H1 (cell line): ENCODE measurements around the gene INTU. TPM values are rescaled to one million over a fixed set of nuclear protein-coding genes. Genes with fewer than 3 reads are reported as not detected.

Experiments used
- CTCF ChIA-PET: fragments of 300-600 bp; sonication (Branson Sonifier 250); formaldehyde crosslinking; loops from one replicate; lab custom pipeline; 2021; ENCODE audit not compliant: partially characterized antibody; lab: Charles Lee
- POLR2A ChIA-PET: fragments of 300-600 bp; sonication (Branson Sonifier 250); formaldehyde crosslinking; loops from one replicate; lab custom pipeline; 2021; ENCODE audit warnings: inconsistent platforms; ENCODE audit not compliant: partially characterized antibody; lab: Charles Lee
- DNase-seq, 2 experiments: peaks; one replicate each; pipeline versions ENCODE4 v3.0.0 to v3.0.0-alpha.2; 2010 to 2022; ENCODE audit warnings: low spot score in 2 of 2, low read depth in 1 of 2, mixed read lengths in 1 of 2
- FAIRE-seq: peaks from 2 replicates; lab custom pipeline; 2011; peaks lifted over from hg19 to GRCh38; lab: Jason Lieb, UNC
- H2AFZ ChIP-seq: 2 replicates; pipeline ENCODE4 v1.8.1; 2012; ENCODE audit warnings: low read length, inconsistent platforms
- H2AK5ac ChIP-seq: 2 replicates; pipeline ENCODE4 v1.6.1; 2013; ENCODE audit warnings: low read depth, low read length
- H2BK120ac ChIP-seq: replicated peaks from 2 replicates; pipeline ENCODE3; 2013; ENCODE audit warnings: low read depth, low read length, inconsistent platforms
- H2BK12ac ChIP-seq: 2 replicates; pipeline ENCODE4 v1.6.1; 2013; ENCODE audit warnings: low read depth, low read length
- H2BK15ac ChIP-seq: 2 replicates; pipeline ENCODE4 v1.6.1; 2013; ENCODE audit warnings: low read length
- H2BK20ac ChIP-seq: 2 replicates; pipeline ENCODE4 v1.6.1; 2013; ENCODE audit warnings: low read length
- H2BK5ac ChIP-seq: 2 replicates; pipeline ENCODE4 v1.6.1; 2013; ENCODE audit warnings: low read depth, low read length
- H3K14ac ChIP-seq: 2 replicates; pipeline ENCODE4 v1.6.1; 2013; ENCODE audit warnings: inconsistent platforms; ENCODE audit not compliant: insufficient read length
- H3K18ac ChIP-seq: 2 replicates; pipeline ENCODE4 v1.6.1; 2013; ENCODE audit warnings: low read length; ENCODE audit errors: extremely low read depth
- H3K23ac ChIP-seq: 2 replicates; pipeline ENCODE4 v1.6.1; 2013; ENCODE audit warnings: inconsistent platforms; ENCODE audit not compliant: insufficient read length
- H3K23me2 ChIP-seq: 2 replicates; pipeline ENCODE4 v1.6.1; 2013; ENCODE audit warnings: low read depth, low read length
- H3K27ac ChIP-seq: 2 replicates; pipeline ENCODE4 v1.6.1; 2011; ENCODE audit warnings: low read depth, low read length, inconsistent platforms
- H3K27me3 ChIP-seq, 4 experiments: replicated peaks in 1 of 4; 1 replicate in 1 of 4; 2 replicates in 3 of 4; pipeline versions ENCODE4 v1.6.1 to v1.8.1; 2011 to 2013; ENCODE audit warnings: low read length in 3 of 4, mild to moderate bottlenecking in 3 of 4, inconsistent platforms in 2 of 4, mixed read lengths in 2 of 4, moderate library complexity in 1 of 4; ENCODE audit not compliant: control insufficient read depth in 3 of 4, insufficient read depth in 3 of 4; ENCODE audit errors: extremely low read depth in 1 of 4
- H3K36me3 ChIP-seq, 4 experiments: 2 replicates each; pipeline versions ENCODE4 v1.6.1 to v1.8.1; 2011 to 2013; ENCODE audit warnings: mild to moderate bottlenecking in 4 of 4, low read length in 3 of 4, moderate library complexity in 2 of 4, control low read depth in 1 of 4, inconsistent platforms in 1 of 4; ENCODE audit not compliant: insufficient read depth in 4 of 4, control insufficient read depth in 2 of 4
- H3K4ac ChIP-seq: replicated peaks from 2 replicates; pipeline ENCODE3; 2013; ENCODE audit warnings: low read length, low read depth, mixed read lengths, inconsistent platforms; ENCODE audit not compliant: insufficient read length
- H3K4me1 ChIP-seq, 4 experiments: replicated peaks in 1 of 4; 1 replicate in 1 of 4; 2 replicates in 3 of 4; pipeline versions ENCODE4 v1.6.1 to v1.8.1; 2011 to 2013; ENCODE audit warnings: low read length in 3 of 4, inconsistent platforms in 2 of 4, mixed read lengths in 1 of 4; ENCODE audit not compliant: insufficient read depth in 4 of 4, control insufficient read depth in 3 of 4
- H3K4me2 ChIP-seq, 2 experiments: 2 replicates each; pipeline versions ENCODE4 v1.6.1 to v1.8.1; 2011 to 2013; ENCODE audit warnings: low read depth in 2 of 2, low read length in 2 of 2, control low read depth in 1 of 2, inconsistent platforms in 1 of 2, mild to moderate bottlenecking in 1 of 2; ENCODE audit not compliant: insufficient read depth in 1 of 2
- H3K4me3 ChIP-seq, 4 experiments: fragments of 200-600, 300-600 bp in 1 of 4; sonication (generic), shearing (Covaris generic), sonication (Bioruptor Twin) in 1 of 4; 2 replicates each; pipeline versions ENCODE4 v1.5.1 to v1.8.1; 2011 to 2016; ENCODE audit warnings: low read length in 4 of 4, low read depth in 3 of 4, control low read depth in 2 of 4, inconsistent platforms in 2 of 4, mild to moderate bottlenecking in 2 of 4, mixed read lengths in 1 of 4, moderate library complexity in 1 of 4; ENCODE audit not compliant: insufficient read depth in 2 of 4; ENCODE audit errors: extremely low read depth in 1 of 4
- H3K56ac ChIP-seq: replicated peaks from 2 replicates; pipeline ENCODE3; 2013; ENCODE audit warnings: low read depth, mild to moderate bottlenecking, mixed read lengths, low read length, inconsistent platforms; ENCODE audit not compliant: insufficient read length
- H3K79me1 ChIP-seq: 2 replicates; pipeline ENCODE4 v1.6.1; 2013; ENCODE audit warnings: low read depth, low read length, control low read depth
- H3K79me2 ChIP-seq, 2 experiments: 2 replicates each; pipeline versions ENCODE4 v1.6.1 to v1.8.1; 2012 to 2013; ENCODE audit warnings: low read length in 2 of 2, mild to moderate bottlenecking in 2 of 2, inconsistent platforms in 1 of 2; ENCODE audit not compliant: insufficient read depth in 2 of 2, control insufficient read depth in 1 of 2
- H3K9ac ChIP-seq, 4 experiments: replicated peaks in 1 of 4; 1 replicate in 1 of 4; 2 replicates in 3 of 4; pipeline versions ENCODE4 v1.6.1 to v1.8.1; 2011 to 2013; ENCODE audit warnings: low read depth in 3 of 4, low read length in 3 of 4, control low read depth in 2 of 4, mild to moderate bottlenecking in 2 of 4, moderate library complexity in 2 of 4, inconsistent platforms in 1 of 4; ENCODE audit errors: extremely low read depth in 1 of 4
- H3K9me3 ChIP-seq, 2 experiments: 2 replicates each; pipeline versions ENCODE4 v1.6.1 to v1.8.1; 2012 to 2013; ENCODE audit warnings: mild to moderate bottlenecking in 2 of 2, moderate library complexity in 2 of 2, control low read depth in 1 of 2, inconsistent platforms in 1 of 2, low read depth in 1 of 2, low read length in 1 of 2, mixed read lengths in 1 of 2; ENCODE audit not compliant: insufficient read depth in 2 of 2
- H4K20me1 ChIP-seq, 2 experiments: replicated peaks in 1 of 2; 2 replicates each; pipeline versions ENCODE3 to v1.8.1; 2011 to 2013; ENCODE audit warnings: inconsistent platforms in 2 of 2, low read length in 2 of 2, mild to moderate bottlenecking in 1 of 2; ENCODE audit not compliant: insufficient read depth in 2 of 2, control insufficient read depth in 1 of 2
- H4K5ac ChIP-seq: 2 replicates; pipeline ENCODE4 v1.6.1; 2013; ENCODE audit warnings: low read length, low read depth, mixed read lengths, inconsistent platforms; ENCODE audit not compliant: insufficient read length
- H4K8ac ChIP-seq: 2 replicates; pipeline ENCODE4 v1.8.0; 2013; ENCODE audit warnings: mild to moderate bottlenecking, moderate library complexity, low read length, inconsistent platforms; ENCODE audit not compliant: insufficient read depth; ENCODE audit errors: extremely low read depth
- H4K91ac ChIP-seq: replicated peaks from 2 replicates; pipeline ENCODE3; 2013; ENCODE audit warnings: low read length, mixed read lengths, inconsistent platforms; ENCODE audit not compliant: insufficient read length
- CEBPB ChIP-seq: IDR thresholded peaks from 2 replicates; pipeline ENCODE4 v1.6.1; 2012; ENCODE audit warnings: low read depth, low read length
- CHD2 ChIP-seq: IDR thresholded peaks from 2 replicates; pipeline ENCODE4 v1.6.1; 2012; ENCODE audit warnings: low read length, improper control_type of control experiment
- HDAC2 ChIP-seq, 2 experiments: fragments of 300-600 bp in 1 of 2; sonication (generic) in 1 of 2; IDR thresholded peaks; 2 replicates each; pipeline ENCODE4 v1.6.1; 2011 to 2012; ENCODE audit warnings: low read depth in 2 of 2, low read length in 2 of 2, mild to moderate bottlenecking in 2 of 2, moderate library complexity in 2 of 2, borderline replicate concordance in 1 of 2, inconsistent platforms in 1 of 2
- POLR2AphosphoS5 ChIP-seq: IDR thresholded peaks from 2 replicates; pipeline ENCODE4 v1.6.1; 2011; ENCODE audit warnings: low read depth, low read length
- RXRA ChIP-seq: IDR thresholded peaks from 2 replicates; pipeline ENCODE4 v1.6.1; 2011; ENCODE audit warnings: low read depth, mild to moderate bottlenecking, low read length, moderate library complexity; ENCODE audit not compliant: insufficient read depth
- SAP30 ChIP-seq: fragments of 300-600 bp; sonication (generic); IDR thresholded peaks from 2 replicates; pipeline ENCODE4 v1.7.1; 2012; ENCODE audit warnings: low read length, moderate library complexity, mild to moderate bottlenecking, inconsistent platforms; ENCODE audit not compliant: insufficient read depth, insufficient replicate concordance
- whole genome bisulfite sequencing, 2 experiments: shearing (Covaris generic) in 1 of 2; methylation state at CpG; one replicate each; pipeline versions ENCODE4 v1.1.6 to v1.1.7; 2013 to 2015; ENCODE audit warnings: low lambda C conversion rate in 2 of 2, mixed read lengths in 2 of 2, inconsistent platforms in 1 of 2, low coverage in 1 of 2, missing lambda C conversion rate in 1 of 2; ENCODE audit not compliant: insufficient replicate concordance in 2 of 2, insufficient coverage in 1 of 2, insufficient read length in 1 of 2; ENCODE audit errors: extremely low coverage in 1 of 2, missing lambda C conversion rate in 1 of 2; 5-methylcytosine and 5-hydroxymethylcytosine counted together
- polyA plus RNA-seq, 7 experiments: library from polyadenylated mRNA; depleted of rRNA in 3 of 7; stranded (reverse) in 5 of 7; unstranded in 2 of 7; fragments of >200 nt in 5 of 7; fragments of 200-250 nt in 2 of 7; gene quantifications; 1 replicate in 5 of 7; 2 replicates in 1 of 7; 4 replicates in 1 of 7; pipeline versions ENCODE4 v1.2.1 to v1.2.3, GENCODE V29; 2011 to 2013; ENCODE audit warnings: missing spikeins in 2 of 7, mixed read lengths in 2 of 7
- total RNA-seq: library from RNA; stranded (reverse); fragmentation: NEBNext Ultra II Directional; extraction: Animal tissue kit (Norgen Biotek cat#: 25700); gene quantifications from 2 replicates; pipeline ENCODE4 v1.2.1, GENCODE V29; 2021
- TF ChIP-seq, protein P1 (sequence below), 3 experiments: IDR thresholded peaks; 1 replicate in 2 of 3; 2 replicates in 1 of 3; pipeline versions ENCODE4 v1.5.1 to v1.6.1; 2011; ENCODE audit warnings: low read length in 3 of 3, mild to moderate bottlenecking in 3 of 3, inconsistent platforms in 2 of 3, low read depth in 1 of 3, moderate library complexity in 1 of 3; ENCODE audit not compliant: insufficient read depth in 1 of 3; ENCODE audit errors: control extremely low read depth in 1 of 3
- TF ChIP-seq, protein P2 (sequence below): IDR thresholded peaks from 2 replicates; pipeline ENCODE4 v1.6.1; 2012; ENCODE audit warnings: inconsistent platforms

INTU gene
- total and polyA plus RNA-seq, 2 of the 8 experiments (the other 6 are each of a cell fraction or from before 2014, with no cell fraction given), result 6.0 to 15.1 TPM

DNA sequence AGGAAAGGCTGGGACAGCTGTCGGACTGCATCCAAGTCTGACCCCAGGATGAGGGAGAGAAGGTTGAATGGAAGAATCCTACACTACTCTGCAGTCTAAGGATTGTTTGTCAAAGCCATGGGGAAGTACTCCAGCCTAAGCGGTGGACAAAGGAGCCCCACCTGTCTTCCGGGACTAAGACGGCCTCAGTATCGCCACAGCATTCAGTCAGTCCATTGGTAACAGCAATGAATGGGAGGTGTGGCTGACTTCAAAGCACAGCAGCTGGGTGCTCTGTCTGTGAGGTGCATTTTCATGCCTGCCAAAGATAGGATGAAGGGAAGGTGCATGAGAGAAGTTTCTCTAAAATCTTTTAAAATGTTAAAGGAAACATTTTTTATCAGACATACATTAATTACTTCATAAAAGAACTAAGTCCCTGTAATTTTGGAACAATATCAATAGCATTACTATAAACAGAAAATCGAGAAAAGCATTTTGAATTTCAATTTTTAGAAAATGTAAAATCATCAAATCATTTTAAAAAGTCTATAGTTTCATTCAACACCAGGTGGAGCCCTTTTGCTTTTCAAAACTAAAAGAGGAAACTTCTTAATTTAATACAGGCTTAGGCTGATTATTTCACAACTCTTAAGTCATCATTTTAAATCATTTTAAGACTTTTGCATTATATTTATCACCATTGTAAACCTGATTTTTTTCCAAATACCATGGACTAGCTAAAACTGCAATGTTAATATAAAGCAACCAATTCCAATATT, 27.6 kb upstream of the INTU start:
- H3K4me2 ChIP-seq, result peak overlapping the region; percentile 42 to 51; a peak in 3 of 4 replicates
- TF ChIP-seq POLR2AphosphoS5, result no peak
- no peak for TF ChIP-seq RXRA
- peak; percentile 45; the same call in 1 of the 2 replicates for TF ChIP-seq CEBPB
- TF ChIP-seq, protein P1, sequence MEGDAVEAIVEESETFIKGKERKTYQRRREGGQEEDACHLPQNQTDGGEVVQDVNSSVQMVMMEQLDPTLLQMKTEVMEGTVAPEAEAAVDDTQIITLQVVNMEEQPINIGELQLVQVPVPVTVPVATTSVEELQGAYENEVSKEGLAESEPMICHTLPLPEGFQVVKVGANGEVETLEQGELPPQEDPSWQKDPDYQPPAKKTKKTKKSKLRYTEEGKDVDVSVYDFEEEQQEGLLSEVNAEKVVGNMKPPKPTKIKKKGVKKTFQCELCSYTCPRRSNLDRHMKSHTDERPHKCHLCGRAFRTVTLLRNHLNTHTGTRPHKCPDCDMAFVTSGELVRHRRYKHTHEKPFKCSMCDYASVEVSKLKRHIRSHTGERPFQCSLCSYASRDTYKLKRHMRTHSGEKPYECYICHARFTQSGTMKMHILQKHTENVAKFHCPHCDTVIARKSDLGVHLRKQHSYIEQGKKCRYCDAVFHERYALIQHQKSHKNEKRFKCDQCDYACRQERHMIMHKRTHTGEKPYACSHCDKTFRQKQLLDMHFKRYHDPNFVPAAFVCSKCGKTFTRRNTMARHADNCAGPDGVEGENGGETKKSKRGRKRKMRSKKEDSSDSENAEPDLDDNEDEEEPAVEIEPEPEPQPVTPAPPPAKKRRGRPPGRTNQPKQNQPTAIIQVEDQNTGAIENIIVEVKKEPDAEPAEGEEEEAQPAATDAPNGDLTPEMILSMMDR (IDR thresholded peaks at IDR 0.05; ENCODE audit: control extremely low read depth in 1 of 3, insufficient read depth in 1 of 3, low read depth in 1 of 3, low read length in 3 of 3), result peak in 1 of 3 experiments; percentile 13; a peak in 1 of 4 replicates
- TF ChIP-seq CHD2, result no peak
- TF ChIP-seq, protein P2, sequence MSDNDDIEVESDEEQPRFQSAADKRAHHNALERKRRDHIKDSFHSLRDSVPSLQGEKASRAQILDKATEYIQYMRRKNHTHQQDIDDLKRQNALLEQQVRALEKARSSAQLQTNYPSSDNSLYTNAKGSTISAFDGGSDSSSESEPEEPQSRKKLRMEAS, result peak; percentile 56
- peak; percentile 5 to 25; a peak in 1 of 4 replicates for TF ChIP-seq HDAC2 (IDR thresholded peaks at IDR 0.05; ENCODE audit: borderline replicate concordance in 1 of 2, low read depth in 2 of 2, low read length in 2 of 2)
- TF ChIP-seq SAP30, result peak; percentile 91

More for the DNA sequence above, 27.6 kb upstream of the INTU start:
- Histone ChIP-seq H3K4me1 (peaks cover 0 to 5% (median 1%) of the 10 kb centered on the region in 4 experiments; a peak in 2 of 7 replicates), H2BK15ac (no peak overlapping the region), H4K8ac (no peak overlapping the region), H3K36me3 (no peaks in the 10 kb centered on the region), H3K27ac (no peak overlapping the region), H3K4ac (no peak overlapping the region), H3K23me2 (no peaks in the 10 kb centered on the region), H2AK5ac (no peak overlapping the region), H2AFZ (no peak overlapping the region), H4K20me1 (no peaks in the 10 kb centered on the region), H3K4me3 (peak overlapping the region in 2 of 4 experiments; percentile 5 to 41; a peak in 2 of 8 replicates), H3K56ac (no peak overlapping the region), H2BK120ac (no peak overlapping the region), H3K14ac (no peak overlapping the region), H2BK5ac (no peak overlapping the region), H2BK20ac (no peak overlapping the region), H3K27me3 (peaks cover 0 to 1% (median 0%) of the 10 kb centered on the region in 4 experiments; a peak in 1 of 7 replicates), H3K9ac (no peak overlapping the region), H2BK12ac (no peak overlapping the region), H3K18ac (no peak overlapping the region; the same call in 1 of the 2 replicates), H3K9me3 (no peaks in the 10 kb centered on the region), H3K23ac (no peak overlapping the region), H4K5ac (no peak overlapping the region), H3K79me1 (no peaks in the 10 kb centered on the region), H4K91ac (no peak overlapping the region), H3K79me2 (no peaks in the 10 kb centered on the region)
- FAIRE-seq (peak; percentile 99), DNase-seq (peak; percentile 61 to 64)
- ChIA-PET CTCF (interaction anchor here (0.9 to 5.7 kb wide), 11 partner anchors 9 to 206 kb away, joined by 3 to 66 read pairs (median 4); partner anchors contain the start of gene SLC25A31), POLR2A (interaction anchor here (0.7 to 0.9 kb wide), 2 partner anchors 51 to 127 kb away, joined by 3 read pairs; no protein-coding TSS in a partner anchor)
- WGBS, 2 experiments, result 9% methylated on average over 6 of the region's 6 CpGs; no CpG with 5 or more reads in 1 of the 2 experiments
